Esophagus muscularis mucosa (tissue), 4 donors: ENCODE results near the gene STAT4. TPM values are rescaled to one million over a fixed set of nuclear protein-coding genes. Genes with fewer than 3 reads are reported as not detected.

ENCODE experiments used
- DNase-seq: peaks from one replicate; pipeline ENCODE4 v3.0.0-alpha.2; 2017; ENCODE audit errors: extremely low spot score
- H3K27ac ChIP-seq, 4 donors: fragments of 200-600 bp; sonication (generic); replicated peaks in 1 of 4; 1 replicate in 3 of 4; 2 replicates in 1 of 4; pipeline ENCODE4 v1.5.1; 2016 to 2019; ENCODE audit warnings: mild to moderate bottlenecking in 1 of 4
- H3K27me3 ChIP-seq, 4 donors: fragments of 200-600 bp; sonication (generic); one replicate each; pipeline versions ENCODE4 v1.5.1 to v1.6.0; 2016 to 2019
- H3K36me3 ChIP-seq, 4 donors: fragments of 200-600 bp; sonication (generic); one replicate each; pipeline ENCODE4 v1.5.1; 2016 to 2019
- H3K4me1 ChIP-seq, 4 donors: fragments of 200-600 bp; sonication (generic); one replicate each; pipeline ENCODE4 v1.5.1; 2016 to 2019
- H3K4me3 ChIP-seq, 4 donors: fragments of 200-600 bp; sonication (generic); 1 replicate in 2 of 4; 2 replicates in 2 of 4; pipeline ENCODE4 v1.5.1; 2016 to 2019; ENCODE audit warnings: mild to moderate bottlenecking in 4 of 4, moderate library complexity in 1 of 4
- H3K9me3 ChIP-seq, 4 donors: fragments of 200-600 bp; sonication (generic); 1 replicate in 3 of 4; 2 replicates in 1 of 4; pipeline ENCODE4 v1.5.1; 2016 to 2019
- EP300 ChIP-seq: sonication (generic); formaldehyde crosslinking; IDR thresholded peaks from one replicate; pipeline ENCODE4 v1.6.1; 2017; ENCODE audit warnings: antibody characterized with exemption
- POLR2A ChIP-seq: fragments of 450-650 bp; IDR thresholded peaks from one replicate; pipeline ENCODE4 v1.6.1; 2017; ENCODE audit warnings: antibody characterized with exemption, moderate library complexity, mild to moderate bottlenecking, low read depth
- POLR2AphosphoS5 ChIP-seq, 2 donors: sonication (generic); formaldehyde crosslinking; IDR thresholded peaks; one replicate each; pipeline ENCODE4 v1.6.1; 2017; ENCODE audit warnings: antibody characterized with exemption in 2 of 2
- WGBS: methylation state at CpG from one replicate; pipeline ENCODE4 v1.1.5; 2018; 5-methylcytosine and 5-hydroxymethylcytosine counted together
- intact Hi-C: fragments of 100-400 bp; cut with DNase I; formaldehyde crosslinking; loops from one replicate; pipeline ENCODE4 v1.15.1; 2023
- total RNA-seq, 4 donors: library from RNA; depleted of rRNA; stranded (reverse); fragments of >200 nt; gene quantifications; one replicate each; pipeline versions ENCODE4 v1.1.0 to v1.2.1, GENCODE V29; 2016
- TF ChIP-seq, protein P1 (sequence below), 3 experiments: fragments of 200-600 bp in 2 of 3; fragments of 450-650 bp in 1 of 3; sonication (generic) in 2 of 3; IDR thresholded peaks; one replicate each; pipeline ENCODE4 v1.5.1; 2017 to 2019; ENCODE audit warnings: antibody characterized with exemption in 3 of 3, mild to moderate bottlenecking in 2 of 3, moderate library complexity in 1 of 3

STAT4 gene
- total RNA-seq, 4 donors from 2014 or later, result 0.26 to 5.4 (median 2.4) TPM

GRCh38 chr2:190986221-190986953, 164.4 kb downstream of the STAT4 start:
- WGBS, result 80% methylated on average over 12 of the region's 13 CpGs
- TF ChIP-seq POLR2A (no peak), POLR2AphosphoS5 (IDR thresholded peaks at IDR 0.05) (no peak), EP300 (no peak)
- TF ChIP-seq, protein P1, sequence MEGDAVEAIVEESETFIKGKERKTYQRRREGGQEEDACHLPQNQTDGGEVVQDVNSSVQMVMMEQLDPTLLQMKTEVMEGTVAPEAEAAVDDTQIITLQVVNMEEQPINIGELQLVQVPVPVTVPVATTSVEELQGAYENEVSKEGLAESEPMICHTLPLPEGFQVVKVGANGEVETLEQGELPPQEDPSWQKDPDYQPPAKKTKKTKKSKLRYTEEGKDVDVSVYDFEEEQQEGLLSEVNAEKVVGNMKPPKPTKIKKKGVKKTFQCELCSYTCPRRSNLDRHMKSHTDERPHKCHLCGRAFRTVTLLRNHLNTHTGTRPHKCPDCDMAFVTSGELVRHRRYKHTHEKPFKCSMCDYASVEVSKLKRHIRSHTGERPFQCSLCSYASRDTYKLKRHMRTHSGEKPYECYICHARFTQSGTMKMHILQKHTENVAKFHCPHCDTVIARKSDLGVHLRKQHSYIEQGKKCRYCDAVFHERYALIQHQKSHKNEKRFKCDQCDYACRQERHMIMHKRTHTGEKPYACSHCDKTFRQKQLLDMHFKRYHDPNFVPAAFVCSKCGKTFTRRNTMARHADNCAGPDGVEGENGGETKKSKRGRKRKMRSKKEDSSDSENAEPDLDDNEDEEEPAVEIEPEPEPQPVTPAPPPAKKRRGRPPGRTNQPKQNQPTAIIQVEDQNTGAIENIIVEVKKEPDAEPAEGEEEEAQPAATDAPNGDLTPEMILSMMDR (IDR thresholded peaks at IDR 0.05), result no peak
- Histone ChIP-seq H3K27me3 (no peaks in the 10 kb centered on the region), H3K27ac (no peak overlapping the region), H3K36me3 (peaks cover 76 to 100% (median 98%) of the 10 kb centered on the region in 4 donors), H3K4me1 (no peaks in the 10 kb centered on the region), H3K9me3 (no peaks in the 10 kb centered on the region), H3K4me3 (no peak overlapping the region)
- no peak for DNase-seq
- intact Hi-C loops, result no loop called here

- intact Hi-C loops, result no loop called here
- Histone ChIP-seq H3K27ac (no peak overlapping the region), H3K27me3 (no peaks in the 10 kb centered on the region), H3K4me1 (peaks cover 4 to 12% (median 6%) of the 10 kb centered on the region in 4 donors), H3K9me3 (no peaks in the 10 kb centered on the region), H3K4me3 (no peak overlapping the region), H3K36me3 (peaks cover 65 to 100% (median 90%) of the 10 kb centered on the region in 4 donors)
- no peak for DNase-seq
- 78% methylated on average over 5 of the region's 5 CpGs for WGBS
- TF ChIP-seq, protein P1 (IDR thresholded peaks at IDR 0.05), result no peak
- TF ChIP-seq POLR2A, result no peak
- no peak for TF ChIP-seq EP300
- no peak for TF ChIP-seq POLR2AphosphoS5 (IDR thresholded peaks at IDR 0.05)
Measured at GRCh38 chr2:190984595-190984994, 166.2 kb downstream of the STAT4 start.

- no peaks in the 10 kb centered on the region for H3K9me3 ChIP-seq
- peaks cover 63 to 100% (median 86%) of the 10 kb centered on the region in 4 donors for H3K36me3 ChIP-seq
- DNase-seq, result no peak
- peaks cover 4 to 12% (median 9%) of the 10 kb centered on the region in 4 donors for H3K4me1 ChIP-seq
- no peak overlapping the region for H3K4me3 ChIP-seq
- H3K27ac ChIP-seq, result no peak overlapping the region
- intact Hi-C loops, result no loop called here
- no peaks in the 10 kb centered on the region for H3K27me3 ChIP-seq
- WGBS, result 91% methylated on average over 8 of the region's 8 CpGs
- TF ChIP-seq POLR2A (no peak), EP300 (no peak), POLR2AphosphoS5 (IDR thresholded peaks at IDR 0.05) (no peak)
- TF ChIP-seq, protein P1 (IDR thresholded peaks at IDR 0.05), result no peak
Measured at GRCh38 chr2:190982262-190983034, 168.3 kb downstream of the STAT4 start.

DNA sequence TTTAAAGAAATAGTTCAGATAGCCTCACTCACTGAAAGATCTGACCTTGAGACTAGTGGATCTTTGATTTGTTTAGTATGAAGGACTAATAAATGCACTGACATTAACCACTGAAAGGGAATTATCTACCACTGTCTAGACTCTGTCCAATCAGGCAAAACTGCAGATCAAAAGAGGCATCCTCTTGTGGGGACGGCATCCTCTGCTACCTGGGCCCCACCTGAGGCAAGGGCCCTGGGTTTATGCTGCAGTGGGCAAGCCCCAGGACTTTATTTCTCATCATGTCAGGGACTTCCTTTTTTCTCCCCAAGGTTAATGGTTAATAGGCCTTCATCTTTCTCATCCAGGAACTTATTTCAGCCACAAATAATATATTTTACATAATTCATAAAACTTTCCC, 169.1 kb downstream of the STAT4 start:
- Histone ChIP-seq H3K4me1 (peaks cover 4 to 12% (median 9%) of the 10 kb centered on the region in 4 donors), H3K36me3 (peaks cover 66 to 100% (median 83%) of the 10 kb centered on the region in 4 donors), H3K27ac (no peak overlapping the region), H3K9me3 (no peaks in the 10 kb centered on the region), H3K4me3 (no peak overlapping the region), H3K27me3 (no peaks in the 10 kb centered on the region)
- intact Hi-C loops, result no loop called here
- TF ChIP-seq POLR2A (no peak), EP300 (no peak), POLR2AphosphoS5 (IDR thresholded peaks at IDR 0.05) (no peak)
- TF ChIP-seq, protein P1 (IDR thresholded peaks at IDR 0.05), result no peak
- no peak for DNase-seq
- 88% methylated on average over 1 of the region's 1 CpG for WGBS
